Measurements from ENCODE around the gene SLC22A15. TPM values are rescaled to one million over a fixed set of nuclear protein-coding genes. Genes with fewer than 3 reads are reported as not detected.

Gene SLC22A15
- polyA plus RNA-seq, 1 donor (not counting 4 experiments of a cell fraction or from before 2014, with no cell fraction given): 14.9 TPM

- Histone ChIP-seq H3K9ac (ENCODE audit: control insufficient read depth, extremely low read depth, insufficient read depth, low read length) (no peak overlapping the region), H3K9me1 (ENCODE audit: control insufficient read depth, extremely low read depth, insufficient read depth, low read length) (no peaks in the 10 kb centered on the region), H4K20me1 (ENCODE audit: control insufficient read depth, extremely low read depth, insufficient read depth, low read length) (no peaks in the 10 kb centered on the region), H3K4me3 (ENCODE audit: control insufficient read depth in 2 of 3, extremely low read depth in 1 of 3, insufficient read depth in 2 of 3, low read depth in 1 of 3, low read length in 3 of 3) (no peak overlapping the region), H3K4me1 (ENCODE audit: control insufficient read depth, extremely low read depth, insufficient read depth, low read length) (no peaks in the 10 kb centered on the region), H3K4me2 (ENCODE audit: control insufficient read depth, extremely low read depth, insufficient read depth, low read depth, low read length) (no peak overlapping the region), H3K9me3 (ENCODE audit: control insufficient read depth, low read depth, low read length) (peaks cover 2% of the 10 kb centered on the region), H2AFZ (ENCODE audit: control insufficient read depth, low read length) (no peak overlapping the region), H3K27ac (ENCODE audit: control insufficient read depth, insufficient read depth, low read length) (no peak overlapping the region), H3K36me3 (ENCODE audit: control insufficient read depth in 2 of 2, extremely low read depth in 1 of 2, insufficient read depth in 2 of 2, low read length in 2 of 2) (peaks cover 0 to 14% of the 10 kb centered on the region in 2 experiments), H3K27me3 (ENCODE audit: control insufficient read depth, extremely low read depth, insufficient read depth, low read length) (no peaks in the 10 kb centered on the region), H3K79me2 (ENCODE audit: control insufficient read depth, insufficient read depth, low read length) (no peaks in the 10 kb centered on the region)
- DNase-seq (ENCODE audit: low read depth, low spot score): no peak
- no peak for FAIRE-seq
- no peak for TF ChIP-seq EZH2 (IDR thresholded peaks at IDR 0.05; ENCODE audit: low read length)
- TF ChIP-seq CTCF (optimal IDR thresholded peaks at IDR 0.05 in 1 of 3, IDR thresholded peaks at IDR 0.05 in 1 of 3, conservative IDR thresholded peaks at IDR 0.05 in 1 of 3; ENCODE audit: extremely low read depth in 1 of 3, insufficient read depth in 2 of 3, low read length in 3 of 3): no peak
- dilution Hi-C loops (cut with MboI; ENCODE audit: extremely low pct_ligation_motif_present, low sequenced_read_pairs): no loop called here
These were observed 111.3 kb downstream of the SLC22A15 start for GRCh38 chr1:116087628-116088027.

- Histone ChIP-seq H3K9ac (ENCODE audit: control insufficient read depth, extremely low read depth, insufficient read depth, low read length) (no peak overlapping the region), H3K36me3 (ENCODE audit: control insufficient read depth in 2 of 2, extremely low read depth in 1 of 2, insufficient read depth in 2 of 2, low read length in 2 of 2) (peaks cover 0 to 10% of the 10 kb centered on the region in 2 experiments), H3K9me3 (ENCODE audit: control insufficient read depth, low read depth, low read length) (peaks cover 2% of the 10 kb centered on the region), H3K27ac (ENCODE audit: control insufficient read depth, insufficient read depth, low read length) (no peak overlapping the region), H3K4me1 (ENCODE audit: control insufficient read depth, extremely low read depth, insufficient read depth, low read length) (no peaks in the 10 kb centered on the region), H2AFZ (ENCODE audit: control insufficient read depth, low read length) (no peak overlapping the region), H3K9me1 (ENCODE audit: control insufficient read depth, extremely low read depth, insufficient read depth, low read length) (no peaks in the 10 kb centered on the region), H3K79me2 (ENCODE audit: control insufficient read depth, insufficient read depth, low read length) (no peaks in the 10 kb centered on the region), H3K4me2 (ENCODE audit: control insufficient read depth, extremely low read depth, insufficient read depth, low read depth, low read length) (no peak overlapping the region), H3K27me3 (ENCODE audit: control insufficient read depth, extremely low read depth, insufficient read depth, low read length) (no peaks in the 10 kb centered on the region), H4K20me1 (ENCODE audit: control insufficient read depth, extremely low read depth, insufficient read depth, low read length) (no peaks in the 10 kb centered on the region), H3K4me3 (ENCODE audit: control insufficient read depth in 2 of 3, extremely low read depth in 1 of 3, insufficient read depth in 2 of 3, low read depth in 1 of 3, low read length in 3 of 3) (no peak overlapping the region)
- dilution Hi-C loops (cut with MboI; ENCODE audit: extremely low pct_ligation_motif_present, low sequenced_read_pairs): no loop called here
- FAIRE-seq: no peak
- DNase-seq (ENCODE audit: low read depth, low spot score): no peak
- TF ChIP-seq CTCF (optimal IDR thresholded peaks at IDR 0.05 in 1 of 3, IDR thresholded peaks at IDR 0.05 in 1 of 3, conservative IDR thresholded peaks at IDR 0.05 in 1 of 3; ENCODE audit: extremely low read depth in 1 of 3, insufficient read depth in 2 of 3, low read length in 3 of 3): no peak
- no peak for TF ChIP-seq EZH2 (IDR thresholded peaks at IDR 0.05; ENCODE audit: low read length)
These were observed 113.6 kb downstream of the SLC22A15 start for GRCh38 chr1:116089870-116090269.

All from keratinocyte (primary cell).